HEK293 (cell line): ENCODE measurements around the gene ERBB4.

ENCODE experiments used
- CTCF ChIP-seq: fragments of 450-650 bp; formaldehyde crosslinking; IDR thresholded peaks from 2 replicates; pipeline ENCODE4 v1.5.1; 2016; ENCODE audit warnings: missing biosample characterization, missing genetic modification characterization
- PATZ1 ChIP-seq: fragments of 450-650 bp; formaldehyde crosslinking; IDR thresholded peaks from 2 replicates; pipeline ENCODE4 v1.5.1; 2016; ENCODE audit warnings: missing biosample characterization, missing genetic modification characterization
- REST ChIP-seq: fragments of 450-650 bp; formaldehyde crosslinking; IDR thresholded peaks from 2 replicates; pipeline ENCODE4 v1.5.1; 2016; ENCODE audit warnings: missing biosample characterization, missing genetic modification characterization
- WT1 ChIP-seq: fragments of 450-650 bp; formaldehyde crosslinking; IDR thresholded peaks from 2 replicates; pipeline ENCODE4 v1.5.1; 2016; ENCODE audit warnings: missing biosample characterization, missing genetic modification characterization
- ZNF146 ChIP-seq: fragments of 450-650 bp; formaldehyde crosslinking; IDR thresholded peaks from 2 replicates; pipeline ENCODE4 v1.5.1; 2016; ENCODE audit warnings: missing biosample characterization, missing genetic modification characterization
- ZNF175 ChIP-seq: fragments of 450-650 bp; formaldehyde crosslinking; IDR thresholded peaks from 2 replicates; pipeline ENCODE4 v1.5.1; 2016; ENCODE audit warnings: missing biosample characterization, missing genetic modification characterization
- ZNF280D ChIP-seq: fragments of 450-650 bp; formaldehyde crosslinking; IDR thresholded peaks from 2 replicates; pipeline ENCODE4 v1.5.1; 2016; ENCODE audit warnings: missing biosample characterization, missing genetic modification characterization
- ZNF449 ChIP-seq: fragments of 450-650 bp; formaldehyde crosslinking; IDR thresholded peaks from 2 replicates; pipeline ENCODE4 v1.5.1; 2017; ENCODE audit warnings: missing biosample characterization, mild to moderate bottlenecking, missing genetic modification characterization, moderate library complexity
- ZNF785 ChIP-seq: fragments of 450-650 bp; formaldehyde crosslinking; IDR thresholded peaks from 2 replicates; pipeline ENCODE4 v1.5.1; 2016; ENCODE audit warnings: missing biosample characterization, missing genetic modification characterization
- ZSCAN30 ChIP-seq: fragments of 450-650 bp; IDR thresholded peaks from 2 replicates; pipeline ENCODE4 v1.5.1; 2018; ENCODE audit warnings: missing biosample characterization, mild to moderate bottlenecking, missing genetic modification characterization, moderate library complexity

- TF ChIP-seq ZNF449 (tag by site-specific recombination), result no peak
- no peak for TF ChIP-seq CTCF (tag by site-specific recombination)
- no peak for TF ChIP-seq WT1 (tag by site-specific recombination)
- TF ChIP-seq ZNF785 (tag by site-specific recombination), result no peak
- TF ChIP-seq ZNF175 (tag by site-specific recombination), result no peak
- no peak for TF ChIP-seq REST (tag by site-specific recombination)
- no peak for TF ChIP-seq ZNF280D (tag by site-specific recombination)
- TF ChIP-seq ZNF146 (tag by site-specific recombination), result no peak
- TF ChIP-seq ZSCAN30 (tag by site-specific recombination), result no peak
- no peak for TF ChIP-seq PATZ1 (tag by site-specific recombination)
Measured at GRCh38 chr2:211498551-211499205, 1039.9 kb downstream of the ERBB4 start.
